ENCODE results near the gene NTPCR. TPM values are rescaled to one million over a fixed set of nuclear protein-coding genes. Genes with fewer than 3 reads are reported as not detected.

NTPCR gene
- total RNA-seq, 1 experiment from 2014 or later = 34.2 TPM

GRCh38 chr1:232973652-232974611 is 23.5 kb downstream of the NTPCR start:
- Histone ChIP-seq H3K27me3 (ENCODE audit: insufficient read depth, low read length) (no peaks in the 10 kb centered on the region), H3K9ac (ENCODE audit: low read length) (no peak overlapping the region), H3K27ac (ENCODE audit: low read depth, low read length) (no peak overlapping the region), H4K20me1 (ENCODE audit: insufficient read depth) (no peaks in the 10 kb centered on the region), H3K9me2 (ENCODE audit: insufficient read depth) (no peaks in the 10 kb centered on the region), H3K9me3 (ENCODE audit: control insufficient read depth in 1 of 2, insufficient read depth in 1 of 2, low read depth in 1 of 2, low read length in 2 of 2) (peaks cover 4% of the 10 kb centered on the region in 2 experiments; a peak in 2 of 4 replicates), H3K4me2 (ENCODE audit: low read length) (no peak overlapping the region), H3K4me3 (replicated peaks in 1 of 2; ENCODE audit: low read depth in 1 of 2, low read length in 2 of 2) (no peak overlapping the region), H2AFZ (ENCODE audit: low read depth, low read length, poor library complexity, severe bottlenecking) (no peak overlapping the region), H3K79me2 (ENCODE audit: insufficient read depth, low read length) (no peaks in the 10 kb centered on the region), H3K36me3 (ENCODE audit: control insufficient read depth in 1 of 2, insufficient read depth in 2 of 2, low read length in 2 of 2) (peaks cover 3 to 23% of the 10 kb centered on the region in 2 experiments; a peak in 3 of 4 replicates), H3K4me1 (ENCODE audit: control insufficient read depth in 1 of 2, insufficient read depth in 2 of 2, low read length in 2 of 2) (no peaks in the 10 kb centered on the region)
- RAD21 ChIA-PET (ENCODE audit: low non-redundant PET in 1 of 2, low total read pairs in 2 of 2, uncharacterized antibody in 2 of 2, unreplicated experiment in 2 of 2) = no interaction called here
- POLR2A ChIA-PET = no interaction called here
- DNase-seq (ENCODE audit: low read depth, low spot score) = no peak
- BruUV-seq (replicated peaks) = no TSS peak
- TF ChIP-seq SIN3A (IDR thresholded peaks at IDR 0.05; ENCODE audit: low read depth) (no peak), CBX3 (IDR thresholded peaks at IDR 0.05; ENCODE audit: low read depth) (peak; percentile 44; the same call in 1 of the 2 replicates), SP1 (IDR thresholded peaks at IDR 0.05; ENCODE audit: low read depth) (no peak)
- ATAC-seq = no peak
- CTCF ChIA-PET = no interaction called here
- intact Hi-C loops (cut with micrococcal nuclease) = no loop called here

GRCh38 chr1:232974971-232975370 is 24.6 kb downstream of the NTPCR start:
- TF ChIP-seq CTCF (IDR thresholded peaks at IDR 0.05 in 2 of 3, conservative IDR thresholded peaks at IDR 0.05 in 1 of 3; ENCODE audit: borderline replicate concordance in 1 of 3, insufficient read depth in 1 of 3, low read depth in 2 of 3, low read length in 2 of 3) (no peak), CBX3 (IDR thresholded peaks at IDR 0.05; ENCODE audit: low read depth) (no peak), SP1 (IDR thresholded peaks at IDR 0.05; ENCODE audit: low read depth) (no peak), ZFX (IDR thresholded peaks at IDR 0.05) (no peak), JUND (IDR thresholded peaks at IDR 0.05) (no peak), POLR2A (IDR thresholded peaks at IDR 0.05; ENCODE audit: borderline replicate concordance, extremely low read depth, insufficient read depth, insufficient read length) (no peak), ZNF274 (IDR thresholded peaks at IDR 0.05; ENCODE audit: low read depth, low read length) (no peak), TCF7L2 (IDR thresholded peaks at IDR 0.05; ENCODE audit: borderline replicate concordance, extremely low read depth, insufficient read depth, insufficient read length) (no peak), MAX (IDR thresholded peaks at IDR 0.05) (no peak), SIN3A (IDR thresholded peaks at IDR 0.05; ENCODE audit: low read depth) (no peak), CEBPB (IDR thresholded peaks at IDR 0.05; ENCODE audit: low read depth) (no peak), ATF3 (IDR thresholded peaks at IDR 0.05) (no peak)
- no peak overlapping the region for H3K4me2 ChIP-seq (ENCODE audit: low read length)
- H3K4me3 ChIP-seq (replicated peaks in 1 of 2; ENCODE audit: low read depth in 1 of 2, low read length in 2 of 2) = no peak overlapping the region
- ChIA-PET POLR2A (no interaction called here), CTCF (no interaction called here), RAD21 (ENCODE audit: low non-redundant PET in 1 of 2, low total read pairs in 2 of 2, uncharacterized antibody in 2 of 2, unreplicated experiment in 2 of 2) (no interaction called here)
- H3K27me3 ChIP-seq (ENCODE audit: insufficient read depth, low read length) = no peaks in the 10 kb centered on the region
- H3K9ac ChIP-seq (ENCODE audit: low read length) = no peak overlapping the region
- DNase-seq (ENCODE audit: low read depth, low spot score) (no peak), ATAC-seq (no peak)
- no peak overlapping the region for H2AFZ ChIP-seq (ENCODE audit: low read depth, low read length, poor library complexity, severe bottlenecking)
- peaks cover 4% of the 10 kb centered on the region in 2 experiments; a peak in 2 of 4 replicates for H3K9me3 ChIP-seq (ENCODE audit: control insufficient read depth in 1 of 2, insufficient read depth in 1 of 2, low read depth in 1 of 2, low read length in 2 of 2)
- no peak overlapping the region for H3K27ac ChIP-seq (ENCODE audit: low read depth, low read length)
- no TSS peak for BruUV-seq (replicated peaks)
- no peaks in the 10 kb centered on the region for H4K20me1 ChIP-seq (ENCODE audit: insufficient read depth)
- H3K4me1 ChIP-seq (ENCODE audit: control insufficient read depth in 1 of 2, insufficient read depth in 2 of 2, low read length in 2 of 2) = no peaks in the 10 kb centered on the region
- H3K79me2 ChIP-seq (ENCODE audit: insufficient read depth, low read length) = no peaks in the 10 kb centered on the region
- peaks cover 3 to 23% of the 10 kb centered on the region in 2 experiments; a peak in 3 of 4 replicates for H3K36me3 ChIP-seq (ENCODE audit: control insufficient read depth in 1 of 2, insufficient read depth in 2 of 2, low read length in 2 of 2)
- no peaks in the 10 kb centered on the region for H3K9me2 ChIP-seq (ENCODE audit: insufficient read depth)
- intact Hi-C loops (cut with micrococcal nuclease) = no loop called here

All from HCT116 (cell line).